Measurements from ENCODE around the gene MRPS33.
"Not testable (repeated sequence)": the region's sequence is repeated elsewhere in the genome, so short reads cannot be mapped to it uniquely, and the experiment has no call there.

Gene MRPS33

DNA sequence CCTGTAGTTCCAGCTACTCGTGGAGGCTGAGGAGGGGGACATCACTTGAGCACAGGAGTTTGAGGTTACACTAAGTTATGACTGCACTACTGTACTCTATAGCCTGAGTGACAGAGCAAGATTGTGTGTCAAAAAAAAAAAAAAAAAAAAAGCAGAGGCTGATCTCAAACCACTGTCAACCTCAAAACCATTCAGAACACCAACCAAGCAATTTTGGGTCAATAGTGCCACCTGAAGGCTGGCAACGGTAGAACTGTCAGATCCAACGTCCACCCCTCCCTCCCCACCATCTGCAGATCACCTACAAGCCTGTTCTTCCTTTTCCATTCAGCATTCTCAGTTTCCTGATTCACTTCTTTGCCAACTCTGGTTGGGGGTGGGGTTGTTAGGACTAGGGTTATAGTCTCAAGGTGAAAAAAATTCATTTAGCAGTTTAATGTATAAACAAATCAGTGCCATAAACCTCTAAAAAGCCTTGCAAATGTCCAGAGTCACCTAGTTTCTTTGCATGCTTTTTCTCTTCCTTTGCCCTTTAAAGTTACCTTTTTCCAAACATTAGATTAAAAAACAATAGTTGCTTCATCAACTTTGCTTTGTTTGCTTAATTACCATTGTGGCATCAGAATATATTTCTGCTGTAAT lies 2.6 kb downstream of the MRPS33 start:
- DNase-seq: peak; percentile 66

DNA sequence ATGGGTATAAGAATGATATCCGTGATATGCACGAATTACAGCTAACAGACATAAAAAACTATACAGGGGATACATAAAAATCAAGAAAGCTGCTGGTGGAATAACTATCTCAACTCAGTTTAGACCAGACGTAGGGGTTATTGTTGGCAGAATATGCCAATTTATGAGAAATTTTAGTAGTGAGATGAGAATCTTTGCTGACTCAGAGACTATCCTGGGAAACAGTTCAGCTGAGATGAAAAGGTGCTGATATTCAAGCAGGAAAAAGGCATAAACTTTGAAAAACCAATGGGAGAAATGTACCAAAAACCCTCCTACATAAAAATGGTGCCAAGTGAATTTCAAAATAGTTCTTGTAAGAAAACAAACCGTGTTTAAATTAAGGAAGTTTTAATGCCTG lies 3.3 kb downstream of the MRPS33 start:
- DNase-seq: no peak

DNA sequence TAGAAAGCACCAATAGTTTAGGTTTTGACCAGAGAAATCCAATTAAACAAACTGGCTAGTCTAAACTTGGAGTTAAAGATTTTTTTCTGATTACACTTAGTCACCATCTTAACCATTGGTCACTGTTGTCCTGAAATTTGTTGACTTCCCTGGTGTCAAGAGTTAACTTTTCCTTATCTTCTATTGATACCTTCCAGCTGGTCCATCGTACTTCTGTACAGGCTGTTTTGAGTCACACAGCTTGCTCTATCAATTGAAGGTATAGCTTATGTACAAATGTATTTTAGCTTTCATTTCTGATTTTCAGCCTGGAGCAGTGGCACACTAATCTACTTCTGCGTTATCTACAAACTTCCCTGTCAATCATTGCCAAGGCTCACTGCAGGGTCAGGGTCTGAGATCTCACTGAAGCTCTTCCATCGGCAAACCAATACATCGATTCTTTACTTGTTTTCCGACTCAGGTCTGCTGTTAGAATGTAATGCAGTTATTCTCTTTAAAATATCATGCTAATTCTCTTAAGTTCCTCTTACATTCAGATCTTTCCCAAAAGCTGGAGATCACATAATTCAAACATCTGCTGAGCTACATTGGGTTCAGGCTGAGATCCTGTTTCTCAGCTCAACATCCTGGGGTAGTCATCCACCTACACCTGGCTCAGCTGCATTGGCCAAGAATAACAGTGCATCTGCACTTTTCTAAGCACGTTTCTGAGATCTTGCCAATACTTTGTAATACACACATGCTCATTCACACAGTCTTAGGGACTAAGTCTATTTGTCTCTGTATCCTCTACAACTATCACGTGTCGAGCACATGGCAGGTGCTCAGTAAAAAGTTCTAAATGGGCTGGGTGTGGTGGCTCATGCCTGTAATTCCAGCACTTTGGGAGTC lies 11.3 kb downstream of the MRPS33 start:
- no peak for DNase-seq

DNA sequence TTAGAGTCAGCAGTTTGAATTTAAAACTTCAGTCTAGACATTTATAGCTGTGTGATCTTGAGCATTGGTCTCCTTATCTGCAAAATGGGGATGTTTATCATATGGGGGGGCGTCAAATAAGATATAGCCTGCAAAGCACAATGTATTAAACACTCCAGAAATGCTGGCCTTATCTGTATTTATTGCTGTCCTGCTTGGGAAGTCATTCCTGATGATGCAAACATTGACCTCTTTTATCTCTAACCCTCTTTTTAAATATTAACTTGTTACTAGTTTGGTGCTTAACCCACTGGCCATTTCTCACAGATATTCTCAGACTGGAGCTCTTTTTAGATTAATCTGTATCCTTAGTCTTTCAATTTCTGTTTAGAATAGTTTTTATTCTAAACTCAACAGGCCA lies 13.2 kb downstream of the MRPS33 start:
- no peak for DNase-seq

DNA sequence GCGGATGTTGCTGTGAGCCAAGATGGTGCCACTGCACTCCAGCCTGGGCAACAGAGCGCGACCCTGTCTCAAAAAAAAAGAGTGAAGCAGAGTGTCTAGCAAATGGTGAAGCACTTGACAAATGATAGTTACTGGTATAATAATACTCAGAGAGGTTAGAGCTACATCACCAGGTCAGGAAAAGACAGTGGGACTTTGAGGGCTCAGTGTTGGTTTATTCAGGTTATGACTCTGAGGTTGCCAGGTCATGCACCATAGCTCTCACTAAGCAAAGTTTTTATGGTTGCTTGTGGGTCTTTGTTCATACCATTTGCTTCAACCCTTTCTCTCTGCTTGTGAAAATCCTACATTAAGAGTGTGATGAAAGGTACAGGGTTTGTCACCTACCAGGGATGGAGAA lies 13.6 kb downstream of the MRPS33 start:
- DNase-seq: no peak

DNA sequence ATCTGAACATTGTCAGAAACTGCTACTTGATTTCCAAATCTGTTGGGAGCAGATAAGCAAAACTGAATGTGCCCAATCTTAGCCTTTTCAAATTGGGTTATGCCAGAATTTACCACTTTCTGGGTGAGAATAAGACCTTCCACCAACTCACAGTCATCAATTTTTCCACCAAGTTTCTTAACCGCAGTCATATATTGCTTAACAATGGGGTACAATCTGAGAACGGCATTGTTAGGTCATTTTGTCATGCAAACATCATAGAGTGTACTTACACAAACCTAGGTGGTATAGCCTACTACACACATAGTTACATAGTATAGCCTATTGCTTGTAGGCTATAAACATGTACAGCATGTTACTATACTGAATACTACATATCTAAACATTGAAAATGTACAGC lies 16.0 kb downstream of the MRPS33 start:
- DNase-seq: no peak

DNA sequence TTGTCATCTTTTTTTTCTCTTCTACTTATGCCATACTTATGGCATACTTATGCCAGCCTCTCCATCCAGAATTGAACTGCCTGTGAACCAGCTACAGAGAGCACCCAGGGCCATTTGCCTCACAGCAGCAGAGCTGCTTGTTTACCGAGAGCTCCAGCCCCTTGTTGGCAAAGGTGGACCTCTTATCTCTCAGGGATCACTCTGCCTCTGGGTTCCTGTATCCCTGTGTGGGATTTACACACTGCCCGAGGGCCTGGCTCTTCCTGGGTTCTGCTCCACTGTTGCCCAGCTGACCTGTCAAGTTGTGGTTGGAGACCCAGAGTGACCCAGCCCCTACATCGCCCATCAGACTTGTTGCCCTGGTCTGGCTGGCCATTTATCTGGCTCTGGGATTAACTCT lies 22.3 kb downstream of the MRPS33 start:
- DNase-seq: no peak

DNA sequence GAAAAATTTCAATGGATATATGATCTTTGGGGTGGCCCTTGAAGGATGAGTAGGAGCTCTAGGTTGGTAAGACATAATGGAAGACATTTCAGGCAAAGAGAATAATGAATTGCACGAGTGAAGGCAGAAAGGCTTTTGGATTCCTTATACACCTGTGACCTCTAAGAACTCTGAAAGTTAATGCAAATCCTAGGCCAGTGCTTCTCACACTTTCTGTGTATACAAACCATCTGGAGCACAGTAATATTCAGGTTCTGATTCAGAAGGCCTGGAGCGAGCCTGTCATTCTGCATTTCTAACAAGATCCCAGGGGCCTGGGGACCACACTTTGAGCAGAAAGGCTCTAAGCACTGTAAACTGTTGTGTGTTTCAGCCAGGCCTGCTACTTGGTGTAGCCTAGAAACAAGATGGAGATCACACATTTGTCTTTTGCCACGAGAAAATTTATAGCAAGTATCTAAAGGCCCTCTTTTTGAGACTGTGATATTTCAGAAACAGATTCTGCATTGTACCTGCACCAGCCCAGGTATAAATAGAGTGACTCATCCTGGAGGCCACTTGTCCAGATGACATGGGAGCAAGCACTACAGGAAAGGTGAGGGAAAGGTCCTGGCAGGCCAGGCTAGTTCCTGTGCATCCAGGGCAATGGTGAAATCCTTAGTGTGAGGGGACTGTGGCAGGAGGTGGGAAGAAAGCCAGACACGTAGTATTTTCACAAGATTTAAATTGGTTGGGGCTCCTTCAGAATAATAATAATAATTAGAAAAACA lies 24.4 kb downstream of the MRPS33 start:
- no peak for DNase-seq

DNA sequence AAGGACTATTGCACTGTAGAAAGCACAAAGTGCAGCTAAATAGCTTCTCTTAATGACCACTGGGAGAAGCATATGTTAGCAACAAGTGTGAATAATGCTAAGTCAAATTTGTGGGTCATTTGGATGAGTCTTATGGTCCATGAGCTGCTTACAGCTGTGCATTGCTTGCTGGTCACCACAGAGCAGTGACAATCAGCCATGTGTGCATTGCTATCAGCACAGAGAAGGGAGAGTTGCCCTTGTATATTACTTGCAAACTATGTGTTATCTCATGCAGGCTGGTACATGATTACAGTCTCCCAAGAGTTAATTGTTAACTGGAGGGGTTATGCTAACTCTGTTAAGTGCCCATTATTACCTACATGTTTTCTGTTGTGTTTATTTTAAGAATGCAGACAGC lies 25.7 kb downstream of the MRPS33 start:
- no peak for DNase-seq

DNA sequence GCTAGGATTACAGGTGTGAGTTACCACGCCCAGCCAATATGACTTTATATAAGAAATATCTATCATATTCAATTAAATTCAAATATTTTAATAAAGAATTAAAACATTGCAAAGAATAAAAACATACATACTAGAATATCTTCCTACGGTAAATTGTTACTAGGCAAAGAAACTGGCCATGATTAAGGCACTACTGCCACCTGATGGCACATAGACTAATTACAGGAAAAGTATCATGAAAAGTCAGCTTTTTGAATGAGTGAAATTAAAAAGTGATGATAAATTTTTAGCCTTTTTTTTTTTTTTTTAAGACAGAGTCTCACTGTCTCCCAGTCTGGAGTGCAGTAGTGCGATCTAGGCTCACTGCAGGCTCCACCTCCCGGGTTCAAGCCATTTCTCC lies 30.9 kb downstream of the MRPS33 start:
- no peak for DNase-seq

DNA sequence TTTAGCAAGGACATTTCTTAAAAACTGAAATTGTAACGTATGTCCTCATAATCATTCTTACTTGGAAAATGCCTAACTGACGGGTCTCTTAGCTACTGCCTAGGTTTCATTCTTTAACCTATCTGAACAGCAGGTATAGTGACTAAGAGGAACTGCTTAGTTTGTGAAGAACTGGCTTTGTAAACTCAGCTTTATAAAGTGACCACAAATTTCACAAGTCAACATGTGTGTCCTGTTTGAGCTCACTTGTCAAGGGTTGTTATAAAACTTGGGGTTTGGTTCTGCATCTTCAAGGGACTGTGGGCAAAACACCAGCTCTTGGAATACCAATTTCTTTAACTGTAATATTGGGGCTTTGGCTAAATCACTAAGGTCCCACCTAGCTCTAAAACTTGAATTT lies 32.2 kb downstream of the MRPS33 start:
- no peak for DNase-seq

DNA sequence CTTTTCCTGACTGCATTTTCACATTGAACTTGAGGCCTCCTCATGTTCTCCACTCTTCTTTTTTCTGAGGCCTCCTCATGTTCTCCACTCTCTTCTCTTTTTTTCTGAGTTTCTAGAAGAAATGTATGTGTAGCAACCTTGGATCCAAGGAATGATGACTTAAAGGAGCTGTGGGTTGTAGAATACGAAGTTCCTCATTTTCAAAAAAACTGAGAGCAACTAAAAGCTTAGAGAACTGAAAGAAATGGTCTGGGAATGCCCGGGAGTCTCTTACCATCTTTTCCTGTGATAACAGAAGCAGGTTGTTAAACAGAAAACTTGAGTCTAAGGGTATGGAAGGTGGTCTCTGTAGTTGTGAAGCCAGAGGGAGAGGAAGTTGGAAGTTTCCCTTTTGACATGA lies 32.8 kb downstream of the MRPS33 start:
- no peak for DNase-seq

DNA sequence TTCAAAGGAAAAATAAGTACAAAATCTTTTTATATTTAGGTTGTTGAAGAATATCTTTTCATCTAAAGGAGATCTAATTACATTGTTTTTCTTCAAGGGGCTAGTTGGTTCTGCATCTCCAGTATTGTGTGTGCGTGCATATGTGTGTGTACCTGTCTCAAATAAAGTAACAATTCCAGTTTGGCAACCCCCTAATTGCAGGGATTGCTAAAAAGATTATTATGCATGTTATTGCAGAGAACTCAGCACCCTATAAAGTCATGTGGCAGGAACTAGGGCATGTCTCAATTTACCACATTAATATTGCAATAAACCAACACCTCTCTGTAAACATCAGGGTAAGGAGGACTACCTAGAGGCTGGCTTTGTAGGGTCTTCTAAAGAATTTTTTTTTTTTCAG lies 37.0 kb downstream of the MRPS33 start:
- no peak for DNase-seq

DNA sequence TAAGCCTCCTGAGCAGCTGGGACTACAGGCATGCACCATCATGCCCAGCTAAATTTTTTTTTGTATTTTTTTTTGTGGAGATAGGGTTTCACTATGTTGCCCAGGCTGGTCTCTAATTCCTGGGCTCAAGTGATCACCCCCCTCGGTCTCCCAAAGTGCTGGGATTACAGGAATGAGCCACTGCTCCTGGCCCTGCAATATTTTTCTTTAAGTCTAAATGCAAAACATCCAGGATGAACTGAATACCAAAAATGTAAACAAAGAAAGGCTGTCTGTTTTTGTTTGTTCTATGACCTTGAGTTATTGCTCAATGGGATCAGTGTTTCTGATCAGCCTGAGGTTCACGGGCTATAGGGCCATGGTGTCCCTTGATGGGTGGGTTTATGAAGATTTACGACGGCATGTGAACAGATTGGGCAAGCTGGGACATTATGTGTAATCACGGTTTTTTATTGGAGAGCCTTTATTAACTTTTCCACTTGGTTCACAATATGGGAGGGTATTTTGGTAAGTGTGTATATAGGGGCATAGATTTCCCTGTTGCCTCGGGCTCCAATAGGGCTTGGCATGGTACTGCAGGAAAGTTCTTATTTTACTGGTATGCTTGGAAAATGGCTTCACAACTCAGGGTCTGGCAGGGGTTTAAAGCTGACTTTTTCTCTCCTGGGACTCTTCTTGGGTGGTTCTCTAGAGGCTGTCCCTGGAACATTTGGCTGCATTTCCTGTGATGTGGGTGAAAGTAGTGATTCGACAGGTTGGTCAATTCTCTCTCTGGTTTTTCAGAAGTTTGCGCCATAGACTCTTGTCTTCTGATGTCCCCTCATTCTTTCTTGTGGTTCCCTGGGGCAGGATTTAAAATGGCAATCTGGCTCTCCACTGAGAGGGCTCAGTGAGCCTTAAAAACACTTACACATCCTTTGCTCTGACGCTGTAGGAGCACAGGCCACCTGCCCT lies 41.6 kb downstream of the MRPS33 start:
- no peak for DNase-seq

DNA sequence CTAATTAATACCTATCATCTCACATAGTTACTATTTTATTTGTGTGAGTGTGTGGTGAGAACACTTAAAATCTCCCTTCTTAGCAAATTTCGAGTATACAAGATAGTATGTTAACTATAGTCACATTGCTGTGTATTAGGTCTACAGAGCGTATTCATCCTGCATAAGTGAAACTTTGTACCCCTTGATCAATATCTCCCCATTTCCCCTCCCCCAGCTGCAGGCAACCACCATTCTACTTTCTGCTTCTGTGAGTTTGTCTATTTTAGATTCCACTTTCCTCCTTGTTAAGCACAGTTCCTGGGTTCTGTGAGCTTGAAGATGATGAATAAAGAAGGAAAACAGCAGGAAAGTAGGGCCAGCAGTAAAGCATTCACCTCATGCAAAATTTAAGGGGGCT lies 42.4 kb downstream of the MRPS33 start:
- DNase-seq: no peak

DNA sequence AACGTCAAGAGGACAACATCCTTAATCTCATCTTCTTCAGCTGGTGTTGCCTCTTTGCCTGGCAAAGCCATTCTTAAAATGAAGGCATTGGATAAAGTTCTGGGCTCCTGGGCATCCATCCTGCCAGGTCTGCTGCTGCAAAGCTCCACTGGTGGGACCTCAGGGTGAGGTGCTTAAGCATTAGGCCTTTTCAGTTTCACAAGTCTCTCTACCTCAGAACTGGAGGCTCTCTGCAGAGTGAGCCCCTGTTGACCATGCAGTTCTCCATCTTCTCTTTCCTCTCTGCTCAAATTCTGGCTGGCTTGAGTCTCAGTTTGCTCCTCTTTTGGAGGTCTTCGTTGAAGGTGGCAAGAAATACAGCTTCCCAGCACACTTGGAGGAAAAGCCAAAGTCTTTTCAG lies 47.3 kb downstream of the MRPS33 start:
- DNase-seq: no peak

DNA sequence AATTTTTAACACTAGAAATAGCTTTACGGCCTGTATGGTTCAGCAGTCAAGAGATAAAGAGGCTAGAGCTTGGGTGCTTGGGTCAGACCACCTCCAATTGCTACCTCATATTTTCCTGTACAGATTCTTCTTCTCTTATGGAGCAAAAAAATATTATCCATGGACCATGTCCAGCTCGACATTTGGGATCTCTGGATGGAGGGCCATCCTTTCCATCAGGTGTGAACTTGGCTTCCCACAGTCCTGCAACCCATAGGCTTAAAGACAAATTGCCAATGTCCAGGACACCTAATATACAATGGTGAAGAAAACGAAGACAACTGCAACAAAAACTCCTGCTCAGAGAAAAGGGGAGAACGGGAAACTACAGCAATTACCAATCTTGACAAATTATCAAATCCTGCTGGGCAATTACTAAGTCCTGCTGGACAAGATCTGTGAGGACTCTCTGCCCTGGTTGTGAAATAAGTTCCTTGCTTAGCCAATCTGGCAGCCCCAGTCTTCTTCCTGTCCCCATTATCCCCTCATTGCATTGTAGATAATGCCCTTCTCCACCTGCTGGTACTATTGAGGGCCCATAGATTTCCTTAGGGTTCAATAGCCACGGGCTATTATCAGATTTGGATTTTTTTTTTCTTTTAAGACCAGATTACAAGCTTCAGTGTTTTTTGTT lies 48.1 kb downstream of the MRPS33 start:
- DNase-seq: no peak

DNA sequence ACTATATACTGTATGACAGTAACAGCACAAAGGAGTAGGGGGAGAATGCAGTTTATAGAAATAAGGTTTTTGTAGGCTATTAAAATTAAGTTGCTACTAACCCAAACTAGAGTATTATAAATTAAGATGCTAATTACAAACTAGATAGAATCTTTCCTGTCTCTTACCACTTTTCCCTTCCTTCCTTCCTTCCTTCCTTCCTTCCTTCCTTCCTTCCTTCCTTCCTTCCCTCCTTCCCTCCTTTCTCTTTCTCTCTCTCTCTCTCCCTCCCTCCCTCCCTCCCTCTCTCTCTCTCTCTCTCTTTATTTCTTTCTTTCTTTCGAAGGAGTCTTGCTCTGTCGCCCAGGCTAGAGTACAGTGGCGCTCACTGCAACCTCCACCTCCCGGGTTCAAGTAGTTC lies 53.6 kb downstream of the MRPS33 start:
- DNase-seq: no peak

DNA sequence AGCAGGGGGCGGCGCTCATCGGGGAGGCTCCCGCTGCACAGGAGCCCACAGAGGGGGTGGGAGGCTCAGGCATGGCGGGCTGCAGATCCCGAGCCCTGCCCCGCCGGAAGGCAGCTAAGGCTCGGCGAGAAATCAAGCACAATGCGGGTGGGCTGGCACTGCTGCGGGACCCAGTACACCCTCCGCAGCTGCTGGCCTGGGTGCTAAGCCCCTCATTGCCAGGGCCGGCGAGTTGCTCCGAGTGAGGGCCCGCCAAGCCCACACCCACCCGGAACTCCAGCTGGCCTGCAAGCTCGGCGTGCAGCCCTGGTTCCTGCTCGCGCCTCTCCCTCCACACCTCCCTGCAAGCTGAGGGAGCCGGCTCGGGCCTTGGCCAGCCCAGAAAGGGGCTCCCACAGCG lies 57.8 kb downstream of the MRPS33 start:
- not testable (repeated sequence) for DNase-seq
